Spleen (tissue), 11 donors: ENCODE measurements around the gene PLXNA2. TPM values are rescaled to one million over a fixed set of nuclear protein-coding genes. Genes with fewer than 3 reads are reported as not detected.

ENCODE experiments used
- DNase-seq: peaks from one replicate; pipeline ENCODE4 v3.0.0-alpha.2; 2020
- H3K27ac ChIP-seq, 8 donors: fragments of 200-600 bp; sonication (generic) in 7 of 8; 1 replicate in 4 of 8; 2 replicates in 4 of 8; pipeline versions ENCODE4 v1.5.0 to v1.8.0; 2016 to 2021; ENCODE audit warnings: inconsistent platforms in 4 of 8, mild to moderate bottlenecking in 4 of 8, moderate library complexity in 1 of 8
- H3K27me3 ChIP-seq, 7 donors: fragments of 200-600 bp; sonication (generic) in 6 of 7; replicated peaks in 1 of 7; 1 replicate in 4 of 7; 2 replicates in 3 of 7; pipeline versions ENCODE4 v1.5.0 to v1.8.0; 2016 to 2021; ENCODE audit warnings: inconsistent platforms in 3 of 7, mild to moderate bottlenecking in 1 of 7
- H3K36me3 ChIP-seq, 6 donors: fragments of 200-600 bp; sonication (generic) in 5 of 6; 1 replicate in 4 of 6; 2 replicates in 2 of 6; pipeline versions ENCODE4 v1.5.0 to v1.8.0; 2016 to 2021; ENCODE audit warnings: inconsistent platforms in 2 of 6
- H3K4me1 ChIP-seq, 6 donors: fragments of 200-600 bp; sonication (generic) in 5 of 6; 1 replicate in 3 of 6; 2 replicates in 3 of 6; pipeline versions ENCODE4 v1.5.0 to v1.8.0; 2016 to 2021; ENCODE audit warnings: inconsistent platforms in 3 of 6
- H3K4me3 ChIP-seq, 8 donors: fragments of 200-600 bp; sonication (generic) in 7 of 8; 1 replicate in 4 of 8; 2 replicates in 4 of 8; pipeline versions ENCODE4 v1.5.0 to v1.8.0; 2016 to 2021; ENCODE audit warnings: inconsistent platforms in 4 of 8, mild to moderate bottlenecking in 4 of 8, moderate library complexity in 2 of 8
- H3K9me3 ChIP-seq, 8 donors: fragments of 200-600 bp; sonication (generic) in 7 of 8; 1 replicate in 4 of 8; 2 replicates in 4 of 8; pipeline versions ENCODE4 v1.5.0 to v1.8.0; 2016 to 2021; ENCODE audit warnings: inconsistent platforms in 4 of 8
- CTCF ChIP-seq, 11 experiments: fragments of 200-600 bp in 7 of 11; fragments of 450-650 bp in 4 of 11; sonication (generic) in 4 of 11; IDR thresholded peaks in 8 of 11; conservative IDR thresholded peaks in 3 of 11; 1 replicate in 7 of 11; 2 replicates in 4 of 11; pipeline versions ENCODE4 v1.4.0 to v1.8.0; 2016 to 2021; ENCODE audit warnings: antibody characterized with exemption in 11 of 11, inconsistent platforms in 4 of 11, mild to moderate bottlenecking in 1 of 11
- POLR2A ChIP-seq, 3 donors: fragments of 450-650 bp; IDR thresholded peaks; one replicate each; pipeline ENCODE4 v1.5.1; 2017; ENCODE audit warnings: antibody characterized with exemption in 3 of 3, mild to moderate bottlenecking in 1 of 3
- POLR2AphosphoS5 ChIP-seq, 3 donors: sonication (generic); formaldehyde crosslinking; IDR thresholded peaks; one replicate each; pipeline ENCODE4 v1.5.1; 2017; ENCODE audit warnings: antibody characterized with exemption in 3 of 3
- WGBS, 5 donors: extraction: QIAGEN DNeasy Blood & Tissue Kit in 3 of 5; methylation state at CpG; one replicate each; pipeline versions ENCODE4 v1.1.5 to v1.1.7; 2013 to 2018; 5-methylcytosine and 5-hydroxymethylcytosine counted together
- intact Hi-C: fragments of 100-400 bp; cut with DNase I; formaldehyde crosslinking; loops from one replicate; pipeline ENCODE4 v1.15.0; 2023; ENCODE audit warnings: low total_unique reads
- polyA plus RNA-seq, 3 donors: library from polyadenylated mRNA; stranded (reverse); fragments of 200-250 nt; gene quantifications; one replicate each; pipeline ENCODE4 v1.2.1, GENCODE V29; 2013
- total RNA-seq, 7 donors: library from RNA; depleted of rRNA in 3 of 7; stranded (reverse); fragments of >200 nt in 3 of 7; fragmentation: NEBNext Ultra II Directional in 4 of 7; extraction: Animal tissue kit (Norgen Biotek cat#: 25700) in 4 of 7; gene quantifications; one replicate each; pipeline versions ENCODE4 v1.1.0 to v1.2.1, GENCODE V29; 2016 to 2021
- donor health status: healthy with polysubstance abuse.
- donor health status: DM: no; HTN: no; CAD: no; lungs with moderate emphysema.
- donor health status: DM: no; HTN: no; CAD: no.
- donor health status: Bipolar disorder and iron deficiency.
- donor health status: healthy.
- donor health status: DM: no; HTN: no; CAD: no.
- donor health status: DM: yes; HTN: yes; CAD: no.

PLXNA2 gene
- total and polyA plus RNA-seq, 10 donors = 0.93 to 16.9 (median 7.0) TPM

GRCh38 chr1:208179263-208179816, 64.8 kb downstream of the PLXNA2 start:
- Histone ChIP-seq H3K27ac (no peak overlapping the region), H3K36me3 (no peaks in the 10 kb centered on the region), H3K4me1 (peaks cover 0 to 10% (median 0%) of the 10 kb centered on the region in 6 donors), H3K4me3 (no peak overlapping the region), H3K9me3 (no peaks in the 10 kb centered on the region), H3K27me3 (no peaks in the 10 kb centered on the region)
- intact Hi-C loops = no loop called here
- 66 to 83% (median 75%) methylated on average over 6 of the region's 6 CpGs for WGBS, 5 donors
- DNase-seq = no peak
- TF ChIP-seq CTCF (IDR thresholded peaks at IDR 0.05 in 8 of 11, conservative IDR thresholded peaks at IDR 0.05 in 3 of 11) (no peak), POLR2AphosphoS5 (IDR thresholded peaks at IDR 0.05) (no peak), POLR2A (IDR thresholded peaks at IDR 0.05) (no peak)

GRCh38 chr1:208178091-208178529, 66.1 kb downstream of the PLXNA2 start:
- Histone ChIP-seq H3K4me1 (peaks cover 0 to 10% (median 0%) of the 10 kb centered on the region in 6 donors), H3K4me3 (no peak overlapping the region), H3K27ac (no peak overlapping the region), H3K27me3 (no peaks in the 10 kb centered on the region), H3K36me3 (no peaks in the 10 kb centered on the region), H3K9me3 (no peaks in the 10 kb centered on the region)
- intact Hi-C loops = no loop called here
- no peak for TF ChIP-seq POLR2AphosphoS5 (IDR thresholded peaks at IDR 0.05)
- TF ChIP-seq POLR2A (IDR thresholded peaks at IDR 0.05) = no peak
- no peak for TF ChIP-seq CTCF (IDR thresholded peaks at IDR 0.05 in 8 of 11, conservative IDR thresholded peaks at IDR 0.05 in 3 of 11)
- 75 to 89% (median 87%) methylated on average over 2 of the region's 2 CpGs for WGBS, 5 donors
- DNase-seq = no peak

- Histone ChIP-seq H3K36me3 (no peaks in the 10 kb centered on the region), H3K27ac (no peak overlapping the region), H3K9me3 (no peaks in the 10 kb centered on the region), H3K4me1 (peaks cover 0 to 10% (median 0%) of the 10 kb centered on the region in 6 donors), H3K4me3 (no peak overlapping the region), H3K27me3 (no peaks in the 10 kb centered on the region)
- no peak for DNase-seq
- intact Hi-C loops = no loop called here
- 44 to 76% (median 50%) methylated on average over 3 of the region's 3 CpGs for WGBS, 5 donors
- no peak for TF ChIP-seq POLR2AphosphoS5 (IDR thresholded peaks at IDR 0.05)
- TF ChIP-seq POLR2A (IDR thresholded peaks at IDR 0.05) = no peak
- TF ChIP-seq CTCF (IDR thresholded peaks at IDR 0.05 in 8 of 11, conservative IDR thresholded peaks at IDR 0.05 in 3 of 11) = no peak
Observed at GRCh38 chr1:208177656-208178055, 66.5 kb downstream of the PLXNA2 start.

- DNase-seq = no peak
- 79 to 93% (median 87%) methylated on average over 3 of the region's 3 CpGs for WGBS, 5 donors
- intact Hi-C loops = no loop called here
- H3K27me3 ChIP-seq = no peaks in the 10 kb centered on the region
- TF ChIP-seq POLR2A (IDR thresholded peaks at IDR 0.05) = no peak
- TF ChIP-seq POLR2AphosphoS5 (IDR thresholded peaks at IDR 0.05) = no peak
- no peak for TF ChIP-seq CTCF (IDR thresholded peaks at IDR 0.05 in 8 of 11, conservative IDR thresholded peaks at IDR 0.05 in 3 of 11)
- H3K9me3 ChIP-seq = no peaks in the 10 kb centered on the region
- H3K36me3 ChIP-seq = no peaks in the 10 kb centered on the region
- H3K4me3 ChIP-seq = no peak overlapping the region
- peaks cover 0 to 10% (median 0%) of the 10 kb centered on the region in 6 donors for H3K4me1 ChIP-seq
- no peak overlapping the region for H3K27ac ChIP-seq
Observed at GRCh38 chr1:208176649-208177048, 67.5 kb downstream of the PLXNA2 start.
